ENCODE data around the gene PDPR. TPM values are rescaled to one million over a fixed set of nuclear protein-coding genes. Genes with fewer than 3 reads are reported as not detected.
"Not testable (repeated sequence)": the region's sequence is repeated elsewhere in the genome, so short reads cannot be mapped to it uniquely, and the experiment has no call there.

PDPR gene
- total RNA-seq, 3 donors from 2014 or later (not counting 1 experiment from before 2014, with no cell fraction given), result 50.0 to 73.9 (median 52.0) TPM

GRCh38 chr16:70083931-70084330 lies 30.2 kb upstream of the PDPR start:
- H3K36me3 Mint-ChIP-seq; H3K36me3 ChIP-seq (ENCODE audit: control insufficient read depth, insufficient read depth, low read length); H3K27me3 ChIP-seq (ENCODE audit: control insufficient read depth, insufficient read depth, low read length); H3K27ac ChIP-seq (ENCODE audit: low read length); H3K4me1 ChIP-seq (ENCODE audit: control insufficient read depth, insufficient read depth, low read length); H3K4me3 ChIP-seq (ENCODE audit: low read length); H3K9me3 ChIP-seq (ENCODE audit: control insufficient read depth, insufficient read depth, low read length); DNase-seq; H3K4me1 Mint-ChIP-seq; ATAC-seq; H3K27ac Mint-ChIP-seq; H3K4me3 Mint-ChIP-seq; intact Hi-C loops (cut with micrococcal nuclease); H3K9me3 Mint-ChIP-seq; H3K27me3 Mint-ChIP-seq (ENCODE audit: low read depth in 2 of 2): not testable (repeated sequence)
- WGBS (ENCODE audit: insufficient coverage), result no CpG with 5 or more reads among the region's 4 CpGs

- H3K4me1 ChIP-seq (ENCODE audit: control insufficient read depth, insufficient read depth, low read length); H3K27ac Mint-ChIP-seq; H3K36me3 Mint-ChIP-seq; DNase-seq; H3K36me3 ChIP-seq (ENCODE audit: control insufficient read depth, insufficient read depth, low read length); ATAC-seq; H3K9me3 ChIP-seq (ENCODE audit: control insufficient read depth, insufficient read depth, low read length); H3K4me3 Mint-ChIP-seq; H3K9me3 Mint-ChIP-seq; H3K4me3 ChIP-seq (ENCODE audit: low read length); H3K27me3 Mint-ChIP-seq (ENCODE audit: low read depth in 2 of 2); H3K4me1 Mint-ChIP-seq; H3K27ac ChIP-seq (ENCODE audit: low read length); intact Hi-C loops (cut with micrococcal nuclease); H3K27me3 ChIP-seq (ENCODE audit: control insufficient read depth, insufficient read depth, low read length): not testable (repeated sequence)
- WGBS (ENCODE audit: insufficient coverage), result no CpG with 5 or more reads among the region's 2 CpGs
Observed at GRCh38 chr16:70088160-70088559, 26.0 kb upstream of the PDPR start.

GRCh38 chr16:70088877-70089276 lies 25.3 kb upstream of the PDPR start:
- H3K27ac ChIP-seq (ENCODE audit: low read length); H3K27me3 Mint-ChIP-seq (ENCODE audit: low read depth in 2 of 2); intact Hi-C loops (cut with micrococcal nuclease); H3K36me3 Mint-ChIP-seq; H3K9me3 ChIP-seq (ENCODE audit: control insufficient read depth, insufficient read depth, low read length); H3K36me3 ChIP-seq (ENCODE audit: control insufficient read depth, insufficient read depth, low read length); H3K27ac Mint-ChIP-seq; H3K27me3 ChIP-seq (ENCODE audit: control insufficient read depth, insufficient read depth, low read length); H3K4me1 ChIP-seq (ENCODE audit: control insufficient read depth, insufficient read depth, low read length); H3K4me3 Mint-ChIP-seq; ATAC-seq; H3K4me1 Mint-ChIP-seq; H3K9me3 Mint-ChIP-seq; DNase-seq; H3K4me3 ChIP-seq (ENCODE audit: low read length): not testable (repeated sequence)
- WGBS (ENCODE audit: insufficient coverage), result no CpG with 5 or more reads among the region's 4 CpGs

GRCh38 chr16:70089289-70089688 lies 24.8 kb upstream of the PDPR start:
- H3K27ac ChIP-seq (ENCODE audit: low read length); H3K36me3 Mint-ChIP-seq; H3K4me1 ChIP-seq (ENCODE audit: control insufficient read depth, insufficient read depth, low read length); H3K36me3 ChIP-seq (ENCODE audit: control insufficient read depth, insufficient read depth, low read length); H3K9me3 Mint-ChIP-seq; DNase-seq; H3K4me3 ChIP-seq (ENCODE audit: low read length); H3K27ac Mint-ChIP-seq; H3K4me3 Mint-ChIP-seq; H3K4me1 Mint-ChIP-seq; ATAC-seq; H3K27me3 Mint-ChIP-seq (ENCODE audit: low read depth in 2 of 2); H3K27me3 ChIP-seq (ENCODE audit: control insufficient read depth, insufficient read depth, low read length); intact Hi-C loops (cut with micrococcal nuclease); H3K9me3 ChIP-seq (ENCODE audit: control insufficient read depth, insufficient read depth, low read length): not testable (repeated sequence)
- 86% methylated on average over 2 of the region's 6 CpGs for WGBS (ENCODE audit: insufficient coverage)

GRCh38 chr16:70091104-70091503 lies 23.0 kb upstream of the PDPR start:
- H3K4me3 Mint-ChIP-seq; H3K27me3 ChIP-seq (ENCODE audit: control insufficient read depth, insufficient read depth, low read length); H3K4me1 Mint-ChIP-seq; H3K9me3 ChIP-seq (ENCODE audit: control insufficient read depth, insufficient read depth, low read length); DNase-seq; H3K36me3 ChIP-seq (ENCODE audit: control insufficient read depth, insufficient read depth, low read length); H3K36me3 Mint-ChIP-seq; H3K4me3 ChIP-seq (ENCODE audit: low read length); H3K4me1 ChIP-seq (ENCODE audit: control insufficient read depth, insufficient read depth, low read length); H3K27ac ChIP-seq (ENCODE audit: low read length); H3K9me3 Mint-ChIP-seq; H3K27ac Mint-ChIP-seq; intact Hi-C loops (cut with micrococcal nuclease); ATAC-seq: not testable (repeated sequence)
- peaks cover 6 to 12% of the 10 kb centered on the region in 2 donors for H3K27me3 Mint-ChIP-seq (ENCODE audit: low read depth in 2 of 2)
- 80% methylated on average over 1 of the region's 4 CpGs for WGBS (ENCODE audit: insufficient coverage)

GRCh38 chr16:70094096-70094495 lies 20.0 kb upstream of the PDPR start:
- H3K27me3 Mint-ChIP-seq (ENCODE audit: low read depth in 2 of 2), result peaks cover 8 to 12% of the 10 kb centered on the region in 2 donors
- H3K36me3 ChIP-seq (ENCODE audit: control insufficient read depth, insufficient read depth, low read length); H3K4me3 ChIP-seq (ENCODE audit: low read length); H3K9me3 ChIP-seq (ENCODE audit: control insufficient read depth, insufficient read depth, low read length); H3K36me3 Mint-ChIP-seq; H3K4me1 Mint-ChIP-seq; H3K27me3 ChIP-seq (ENCODE audit: control insufficient read depth, insufficient read depth, low read length); H3K27ac ChIP-seq (ENCODE audit: low read length); H3K27ac Mint-ChIP-seq; ATAC-seq; H3K9me3 Mint-ChIP-seq; H3K4me3 Mint-ChIP-seq; intact Hi-C loops (cut with micrococcal nuclease); DNase-seq; H3K4me1 ChIP-seq (ENCODE audit: control insufficient read depth, insufficient read depth, low read length): not testable (repeated sequence)
- WGBS (ENCODE audit: insufficient coverage), result no CpG with 5 or more reads among the region's 1 CpG

- not testable (repeated sequence) for ATAC-seq
Observed at GRCh38 chr16:70109583-70110279, 4.4 kb upstream of the PDPR start.

GRCh38 chr16:70112162-70112561 lies 2.0 kb upstream of the PDPR start:
- DNase-seq; H3K4me3 ChIP-seq (ENCODE audit: low read length); ATAC-seq; H3K27me3 Mint-ChIP-seq (ENCODE audit: low read depth in 2 of 2); H3K36me3 Mint-ChIP-seq; H3K9me3 Mint-ChIP-seq; H3K27ac Mint-ChIP-seq; H3K36me3 ChIP-seq (ENCODE audit: control insufficient read depth, insufficient read depth, low read length); H3K4me1 Mint-ChIP-seq; H3K27me3 ChIP-seq (ENCODE audit: control insufficient read depth, insufficient read depth, low read length); intact Hi-C loops (cut with micrococcal nuclease); H3K9me3 ChIP-seq (ENCODE audit: control insufficient read depth, insufficient read depth, low read length); H3K4me3 Mint-ChIP-seq; H3K27ac ChIP-seq (ENCODE audit: low read length): not testable (repeated sequence)
- 80% methylated on average over 1 of the region's 6 CpGs for WGBS (ENCODE audit: insufficient coverage)
- H3K4me1 ChIP-seq (ENCODE audit: control insufficient read depth, insufficient read depth, low read length), result peaks cover 13% of the 10 kb centered on the region

More at GRCh38 chr16:70109583-70110279, 4.4 kb upstream of the PDPR start:
- H3K27me3 Mint-ChIP-seq (ENCODE audit: low read depth in 2 of 2); H3K4me1 ChIP-seq (ENCODE audit: control insufficient read depth, insufficient read depth, low read length); H3K4me1 Mint-ChIP-seq; H3K36me3 Mint-ChIP-seq; H3K36me3 ChIP-seq (ENCODE audit: control insufficient read depth, insufficient read depth, low read length); H3K27ac ChIP-seq (ENCODE audit: low read length); DNase-seq; H3K4me3 ChIP-seq (ENCODE audit: low read length); H3K27me3 ChIP-seq (ENCODE audit: control insufficient read depth, insufficient read depth, low read length); H3K9me3 Mint-ChIP-seq; H3K4me3 Mint-ChIP-seq; H3K9me3 ChIP-seq (ENCODE audit: control insufficient read depth, insufficient read depth, low read length); H3K27ac Mint-ChIP-seq; intact Hi-C loops (cut with micrococcal nuclease): not testable (repeated sequence)
- WGBS (ENCODE audit: insufficient coverage), result 95% methylated on average over 15 of the region's 15 CpGs
